HEK293T (cell line): ENCODE data around the gene PLA2G4B.

ENCODE experiments used
- ARNT ChIP-seq: fragments of 450-650 bp; IDR thresholded peaks from 2 replicates; pipeline ENCODE4 v1.6.1; 2017; ENCODE audit warnings: mild to moderate bottlenecking
- BHLHE40 ChIP-seq: fragments of 450-650 bp; IDR thresholded peaks from 2 replicates; pipeline ENCODE4 v1.6.1; 2016; ENCODE audit warnings: mild to moderate bottlenecking, moderate library complexity, borderline replicate concordance
- ELF4 ChIP-seq: fragments of 450-650 bp; IDR thresholded peaks from 2 replicates; pipeline ENCODE4 v1.6.1; 2017; ENCODE audit warnings: antibody characterized with exemption
- FOXA1 ChIP-seq: fragments of 450-650 bp; IDR thresholded peaks from 2 replicates; pipeline ENCODE4 v1.6.1; 2016; ENCODE audit warnings: mild to moderate bottlenecking
- FOXK2 ChIP-seq: fragments of 450-650 bp; IDR thresholded peaks from 2 replicates; pipeline ENCODE4 v1.6.1; 2016; ENCODE audit warnings: mild to moderate bottlenecking
- FOXM1 ChIP-seq: fragments of 450-650 bp; IDR thresholded peaks from 2 replicates; pipeline ENCODE4 v1.6.1; 2017; ENCODE audit warnings: mild to moderate bottlenecking, borderline replicate concordance
- L3MBTL2 ChIP-seq: fragments of 450-650 bp; conservative IDR thresholded peaks from 2 replicates; pipeline ENCODE4 v1.6.1; 2016; ENCODE audit warnings: mild to moderate bottlenecking
- LEF1 ChIP-seq: fragments of 450-650 bp; IDR thresholded peaks from 2 replicates; pipeline ENCODE4 v1.6.1; 2017; ENCODE audit warnings: mild to moderate bottlenecking, borderline replicate concordance
- NFRKB ChIP-seq: fragments of 450-650 bp; IDR thresholded peaks from 2 replicates; pipeline ENCODE4 v1.6.1; 2016; ENCODE audit warnings: mild to moderate bottlenecking, moderate library complexity
- SP1 ChIP-seq: fragments of 450-650 bp; IDR thresholded peaks from 2 replicates; pipeline ENCODE4 v1.6.1; 2017
- SUZ12 ChIP-seq: fragments of 450-650 bp; IDR thresholded peaks from 2 replicates; pipeline ENCODE4 v1.6.1; 2016; ENCODE audit warnings: mild to moderate bottlenecking
- TARDBP ChIP-seq: fragments of 450-650 bp; IDR thresholded peaks from 2 replicates; pipeline ENCODE4 v1.6.1; 2016
- TF ChIP-seq, protein P1 (sequence below): fragments of 450-650 bp; IDR thresholded peaks from 2 replicates; pipeline ENCODE4 v1.6.1; 2016

DNA sequence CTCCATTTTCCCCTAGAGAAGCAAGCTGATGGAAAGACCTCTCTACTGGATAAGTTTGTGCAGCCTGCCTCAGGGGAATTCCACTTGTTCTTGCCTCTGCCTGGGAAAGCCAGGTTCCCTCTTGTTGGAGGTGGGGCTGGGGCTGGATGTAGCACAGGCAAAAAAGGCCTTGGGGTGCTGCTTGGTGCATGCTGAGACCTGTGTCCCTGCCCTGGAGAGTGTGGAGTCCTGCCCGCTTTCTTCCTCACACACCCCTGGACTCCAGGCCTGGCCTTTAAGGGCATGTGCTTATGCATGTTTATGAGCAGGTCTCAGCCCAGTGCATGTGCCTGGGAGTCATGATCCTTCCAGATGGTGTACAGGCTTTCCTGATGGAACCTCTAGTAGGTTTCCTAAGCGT, 34.3 kb upstream of the PLA2G4B start:
- TF ChIP-seq, protein P1, sequence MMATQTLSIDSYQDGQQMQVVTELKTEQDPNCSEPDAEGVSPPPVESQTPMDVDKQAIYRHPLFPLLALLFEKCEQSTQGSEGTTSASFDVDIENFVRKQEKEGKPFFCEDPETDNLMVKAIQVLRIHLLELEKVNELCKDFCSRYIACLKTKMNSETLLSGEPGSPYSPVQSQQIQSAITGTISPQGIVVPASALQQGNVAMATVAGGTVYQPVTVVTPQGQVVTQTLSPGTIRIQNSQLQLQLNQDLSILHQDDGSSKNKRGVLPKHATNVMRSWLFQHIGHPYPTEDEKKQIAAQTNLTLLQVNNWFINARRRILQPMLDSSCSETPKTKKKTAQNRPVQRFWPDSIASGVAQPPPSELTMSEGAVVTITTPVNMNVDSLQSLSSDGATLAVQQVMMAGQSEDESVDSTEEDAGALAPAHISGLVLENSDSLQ: no peak
- TF ChIP-seq ARNT (no peak), BHLHE40 (no peak), FOXM1 (no peak), SP1 (no peak), LEF1 (no peak), NFRKB (no peak), FOXA1 (no peak), TARDBP (no peak), ELF4 (no peak), L3MBTL2 (no peak), FOXK2 (no peak), SUZ12 (no peak)
